Measurements from ENCODE around the gene WDR7.

- TF ChIP-seq POLR2A (IDR thresholded peaks at IDR 0.05; ENCODE audit: low read length) = no peak
- TF ChIP-seq, protein P1, sequence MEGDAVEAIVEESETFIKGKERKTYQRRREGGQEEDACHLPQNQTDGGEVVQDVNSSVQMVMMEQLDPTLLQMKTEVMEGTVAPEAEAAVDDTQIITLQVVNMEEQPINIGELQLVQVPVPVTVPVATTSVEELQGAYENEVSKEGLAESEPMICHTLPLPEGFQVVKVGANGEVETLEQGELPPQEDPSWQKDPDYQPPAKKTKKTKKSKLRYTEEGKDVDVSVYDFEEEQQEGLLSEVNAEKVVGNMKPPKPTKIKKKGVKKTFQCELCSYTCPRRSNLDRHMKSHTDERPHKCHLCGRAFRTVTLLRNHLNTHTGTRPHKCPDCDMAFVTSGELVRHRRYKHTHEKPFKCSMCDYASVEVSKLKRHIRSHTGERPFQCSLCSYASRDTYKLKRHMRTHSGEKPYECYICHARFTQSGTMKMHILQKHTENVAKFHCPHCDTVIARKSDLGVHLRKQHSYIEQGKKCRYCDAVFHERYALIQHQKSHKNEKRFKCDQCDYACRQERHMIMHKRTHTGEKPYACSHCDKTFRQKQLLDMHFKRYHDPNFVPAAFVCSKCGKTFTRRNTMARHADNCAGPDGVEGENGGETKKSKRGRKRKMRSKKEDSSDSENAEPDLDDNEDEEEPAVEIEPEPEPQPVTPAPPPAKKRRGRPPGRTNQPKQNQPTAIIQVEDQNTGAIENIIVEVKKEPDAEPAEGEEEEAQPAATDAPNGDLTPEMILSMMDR (IDR thresholded peaks at IDR 0.05) = no peak
- TF ChIP-seq REST (IDR thresholded peaks at IDR 0.05) = no peak
- TF ChIP-seq KDM1A (IDR thresholded peaks at IDR 0.05; ENCODE audit: low read depth) = no peak
- TF ChIP-seq RCOR1 (IDR thresholded peaks at IDR 0.05; ENCODE audit: low read depth, low read length) = no peak
- no peak for TF ChIP-seq NPAS2 (CRISPR knock-in tag; IDR thresholded peaks at IDR 0.05; ENCODE audit: borderline replicate concordance)
- no peak for TF ChIP-seq MAFK (IDR thresholded peaks at IDR 0.05; ENCODE audit: partially characterized antibody)
These were observed 434.2 kb downstream of the WDR7 start for GRCh38 chr18:57085371-57085770.

Data from A549 (cell line).